HEK293 (cell line): ENCODE results near the gene NEURL4.

Source experiments
- BCL6B ChIP-seq: fragments of 450-650 bp; formaldehyde crosslinking; IDR thresholded peaks from 2 replicates; pipeline ENCODE4 v1.5.1; 2017; ENCODE audit warnings: missing biosample characterization, missing genetic modification characterization
- ELK4 ChIP-seq: IDR thresholded peaks from 2 replicates; pipeline ENCODE4 v1.6.1; 2011; ENCODE audit warnings: mild to moderate bottlenecking, low read depth, low read length, borderline replicate concordance
- PBX3 ChIP-seq: sonication (generic); formaldehyde crosslinking; IDR thresholded peaks from 2 replicates; pipeline ENCODE4 v1.8.1; 2022; ENCODE audit warnings: mild to moderate bottlenecking, moderate library complexity, missing genetic modification reagents
- REST ChIP-seq: fragments of 450-650 bp; formaldehyde crosslinking; IDR thresholded peaks from 2 replicates; pipeline ENCODE4 v1.5.1; 2016; ENCODE audit warnings: missing biosample characterization, missing genetic modification characterization
- ZNF433 ChIP-seq: fragments of 450-650 bp; formaldehyde crosslinking; IDR thresholded peaks from 2 replicates; pipeline ENCODE4 v1.5.1; 2016; ENCODE audit warnings: missing biosample characterization, missing genetic modification characterization, low read depth
- ZNF473 ChIP-seq: fragments of 450-650 bp; formaldehyde crosslinking; IDR thresholded peaks from 2 replicates; pipeline ENCODE4 v1.5.1; 2017; ENCODE audit warnings: missing biosample characterization, missing genetic modification characterization
- ZNF529 ChIP-seq: fragments of 450-650 bp; formaldehyde crosslinking; IDR thresholded peaks from 2 replicates; pipeline ENCODE4 v1.5.1; 2017; ENCODE audit warnings: missing genetic modification characterization, missing biosample characterization; ENCODE audit not compliant: insufficient replicate concordance
- ZNF776 ChIP-seq: fragments of 450-650 bp; formaldehyde crosslinking; IDR thresholded peaks from 2 replicates; pipeline ENCODE4 v1.5.0; 2017; ENCODE audit warnings: missing biosample characterization, missing genetic modification characterization, borderline replicate concordance

GRCh38 chr17:7315570-7316235 is 13.4 kb downstream of the NEURL4 start:
- TF ChIP-seq BCL6B (tag by site-specific recombination): no peak
- TF ChIP-seq ZNF776 (tag by site-specific recombination): no peak
- no peak for TF ChIP-seq ZNF473
- 0 out of 2 replicates have a peak, but pooled peaks have one; percentile 1 for TF ChIP-seq PBX3
- no peak for TF ChIP-seq ELK4
- no peak for TF ChIP-seq ZNF529
- TF ChIP-seq ZNF433: no peak
- no peak for TF ChIP-seq REST
